HEK293 (cell line): ENCODE data around the gene NSL1.

Source experiments
- CTCF ChIA-PET: fragments of 350-600 bp; formaldehyde crosslinking; extraction: SDS; loops from one replicate; lab custom pipeline; 2021; ENCODE audit warnings: antibody characterized with exemption; lab: Yijun Ruan, JAX
- POLR2A ChIA-PET: fragments of 300-600 bp; formaldehyde crosslinking; extraction: SDS; loops from one replicate; lab custom pipeline; 2020; ENCODE audit warnings: antibody characterized with exemption, inconsistent platforms; lab: Yijun Ruan, JAX
- H3K27ac ChIP-seq: fragments of 200-500 bp; sonication (Bioruptor generic); 2 replicates; pipeline ENCODE4 v1.5.1; 2014; ENCODE audit warnings: low read depth, low read length, control low read depth, inconsistent platforms; ENCODE audit errors: extremely low read depth
- H3K36me3 ChIP-seq, 2 experiments: fragments of 200-500 bp in 1 of 2; sonication (Bioruptor generic) in 1 of 2; 1 replicate in 1 of 2; 2 replicates in 1 of 2; pipeline ENCODE4 v1.5.1; 2014 to 2017; ENCODE audit warnings: inconsistent platforms in 2 of 2, low read length in 2 of 2; ENCODE audit not compliant: control insufficient read depth in 2 of 2, insufficient read depth in 1 of 2
- H3K4me1 ChIP-seq: fragments of 200-500 bp; sonication (Bioruptor generic); 2 replicates; pipeline ENCODE4 v1.5.1; 2014; ENCODE audit warnings: mild to moderate bottlenecking, low read length, inconsistent platforms; ENCODE audit not compliant: control insufficient read depth, insufficient read depth
- H3K4me3 ChIP-seq: 2 replicates; pipeline ENCODE4 v1.5.1; 2011; ENCODE audit warnings: low read depth, mild to moderate bottlenecking, control low read depth, low read length, moderate library complexity
- H3K9me3 ChIP-seq: fragments of 200-500 bp; sonication (Bioruptor generic); 2 replicates; pipeline ENCODE4 v1.5.1; 2014; ENCODE audit warnings: low read depth, low read length, inconsistent platforms; ENCODE audit not compliant: control insufficient read depth, insufficient read depth
- BCL6B ChIP-seq: fragments of 450-650 bp; formaldehyde crosslinking; IDR thresholded peaks from 2 replicates; pipeline ENCODE4 v1.5.1; 2017; ENCODE audit warnings: missing biosample characterization, missing genetic modification characterization
- IKZF3 ChIP-seq: fragments of 450-650 bp; IDR thresholded peaks from 2 replicates; pipeline ENCODE4 v1.5.0; 2018; ENCODE audit warnings: missing biosample characterization, mild to moderate bottlenecking, missing genetic modification characterization, moderate library complexity
- KLF9 ChIP-seq: fragments of 450-650 bp; formaldehyde crosslinking; IDR thresholded peaks from 2 replicates; pipeline ENCODE4 v1.5.1; 2016; ENCODE audit warnings: missing biosample characterization, missing genetic modification characterization, low read depth
- PRDM1 ChIP-seq: fragments of 450-650 bp; formaldehyde crosslinking; IDR thresholded peaks from 2 replicates; pipeline ENCODE4; 2016; ENCODE audit warnings: missing biosample characterization, missing genetic modification characterization
- SCRT2 ChIP-seq: fragments of 450-650 bp; formaldehyde crosslinking; IDR thresholded peaks from 2 replicates; pipeline ENCODE4 v1.5.1; 2016; ENCODE audit warnings: missing biosample characterization, missing genetic modification characterization
- SP7 ChIP-seq: fragments of 450-650 bp; formaldehyde crosslinking; IDR thresholded peaks from 2 replicates; pipeline ENCODE4 v1.5.1; 2016; ENCODE audit warnings: missing biosample characterization, missing genetic modification characterization
- YY2 ChIP-seq: fragments of 450-650 bp; formaldehyde crosslinking; IDR thresholded peaks from 2 replicates; pipeline ENCODE4 v1.5.1; 2016; ENCODE audit warnings: missing biosample characterization, missing genetic modification characterization
- ZIC2 ChIP-seq: fragments of 450-650 bp; formaldehyde crosslinking; IDR thresholded peaks from 2 replicates; pipeline ENCODE4 v1.5.1; 2016; ENCODE audit warnings: missing biosample characterization, missing genetic modification characterization
- ZNF146 ChIP-seq: fragments of 450-650 bp; formaldehyde crosslinking; IDR thresholded peaks from 2 replicates; pipeline ENCODE4 v1.5.1; 2016; ENCODE audit warnings: missing biosample characterization, missing genetic modification characterization
- ZNF155 ChIP-seq: fragments of 450-650 bp; formaldehyde crosslinking; IDR thresholded peaks from 2 replicates; pipeline ENCODE4 v1.5.1; 2016; ENCODE audit warnings: missing biosample characterization, missing genetic modification characterization
- ZNF169 ChIP-seq: fragments of 450-650 bp; formaldehyde crosslinking; IDR thresholded peaks from 2 replicates; pipeline ENCODE4 v1.5.1; 2016; ENCODE audit warnings: missing biosample characterization, missing genetic modification characterization
- ZNF174 ChIP-seq: fragments of 450-650 bp; formaldehyde crosslinking; IDR thresholded peaks from 2 replicates; pipeline ENCODE4 v1.5.0; 2017; ENCODE audit warnings: missing biosample characterization, mild to moderate bottlenecking, missing genetic modification characterization
- ZNF2 ChIP-seq: fragments of 450-650 bp; formaldehyde crosslinking; IDR thresholded peaks from 2 replicates; pipeline ENCODE4 v1.5.1; 2016; ENCODE audit warnings: missing biosample characterization, missing genetic modification characterization
- ZNF23 ChIP-seq: fragments of 450-650 bp; formaldehyde crosslinking; IDR thresholded peaks from 2 replicates; pipeline ENCODE4 v1.5.1; 2016; ENCODE audit warnings: missing biosample characterization, missing genetic modification characterization, borderline replicate concordance
- ZNF239 ChIP-seq: fragments of 450-650 bp; formaldehyde crosslinking; IDR thresholded peaks from 2 replicates; pipeline ENCODE4 v1.5.1; 2016; ENCODE audit warnings: missing biosample characterization, missing genetic modification characterization
- ZNF274 ChIP-seq, 2 experiments: fragments of 200-500 bp in 1 of 2; fragments of 450-650 bp in 1 of 2; sonication (Bioruptor generic) in 1 of 2; formaldehyde crosslinking in 1 of 2; IDR thresholded peaks; 2 replicates each; pipeline versions ENCODE4 v1.5.1 to v1.6.1; 2014 to 2016; ENCODE audit warnings: borderline replicate concordance in 1 of 2, inconsistent platforms in 1 of 2, low read length in 1 of 2, missing biosample characterization in 1 of 2, missing genetic modification characterization in 1 of 2
- ZNF354C ChIP-seq: fragments of 450-650 bp; formaldehyde crosslinking; IDR thresholded peaks from 2 replicates; pipeline ENCODE4 v1.5.1; 2016; ENCODE audit warnings: missing biosample characterization, missing genetic modification characterization, low read depth, borderline replicate concordance
- ZNF433 ChIP-seq: fragments of 450-650 bp; formaldehyde crosslinking; IDR thresholded peaks from 2 replicates; pipeline ENCODE4 v1.5.1; 2016; ENCODE audit warnings: missing biosample characterization, missing genetic modification characterization, low read depth
- ZNF473 ChIP-seq: fragments of 450-650 bp; formaldehyde crosslinking; IDR thresholded peaks from 2 replicates; pipeline ENCODE4 v1.5.1; 2017; ENCODE audit warnings: missing biosample characterization, missing genetic modification characterization
- ZNF514 ChIP-seq: fragments of 450-650 bp; formaldehyde crosslinking; IDR thresholded peaks from 2 replicates; pipeline ENCODE4 v1.5.1; 2016; ENCODE audit warnings: missing biosample characterization, missing genetic modification characterization
- ZNF529 ChIP-seq: fragments of 450-650 bp; formaldehyde crosslinking; IDR thresholded peaks from 2 replicates; pipeline ENCODE4 v1.5.1; 2017; ENCODE audit warnings: missing genetic modification characterization, missing biosample characterization; ENCODE audit not compliant: insufficient replicate concordance
- ZNF530 ChIP-seq: fragments of 450-650 bp; formaldehyde crosslinking; IDR thresholded peaks from 2 replicates; pipeline ENCODE4 v1.5.1; 2016; ENCODE audit warnings: low read depth, missing biosample characterization, missing genetic modification characterization
- ZNF544 ChIP-seq: fragments of 450-650 bp; formaldehyde crosslinking; IDR thresholded peaks from 2 replicates; pipeline ENCODE4 v1.5.0; 2017; ENCODE audit warnings: missing biosample characterization, missing genetic modification characterization
- ZNF621 ChIP-seq: fragments of 450-650 bp; formaldehyde crosslinking; IDR thresholded peaks from 2 replicates; pipeline ENCODE4 v1.5.1; 2017; ENCODE audit warnings: missing biosample characterization, missing genetic modification characterization
- ZNF660 ChIP-seq: fragments of 450-650 bp; IDR thresholded peaks from 2 replicates; pipeline ENCODE4 v1.5.1; 2018; ENCODE audit warnings: missing biosample characterization, mild to moderate bottlenecking, missing genetic modification characterization
- ZSCAN4 ChIP-seq: fragments of 450-650 bp; formaldehyde crosslinking; IDR thresholded peaks from 2 replicates; pipeline ENCODE4 v1.5.1; 2017; ENCODE audit warnings: missing biosample characterization, missing genetic modification characterization
- TF ChIP-seq, protein P1 (sequence below): fragments of 450-650 bp; formaldehyde crosslinking; IDR thresholded peaks from 2 replicates; pipeline ENCODE4 v1.5.1; 2016; ENCODE audit warnings: missing biosample characterization, missing genetic modification characterization, low read depth
- TF ChIP-seq, protein P2 (sequence below): fragments of 450-650 bp; formaldehyde crosslinking; IDR thresholded peaks from 2 replicates; pipeline ENCODE4 v1.5.1; 2016; ENCODE audit warnings: missing biosample characterization, missing genetic modification characterization, borderline replicate concordance

Gene NSL1

DNA sequence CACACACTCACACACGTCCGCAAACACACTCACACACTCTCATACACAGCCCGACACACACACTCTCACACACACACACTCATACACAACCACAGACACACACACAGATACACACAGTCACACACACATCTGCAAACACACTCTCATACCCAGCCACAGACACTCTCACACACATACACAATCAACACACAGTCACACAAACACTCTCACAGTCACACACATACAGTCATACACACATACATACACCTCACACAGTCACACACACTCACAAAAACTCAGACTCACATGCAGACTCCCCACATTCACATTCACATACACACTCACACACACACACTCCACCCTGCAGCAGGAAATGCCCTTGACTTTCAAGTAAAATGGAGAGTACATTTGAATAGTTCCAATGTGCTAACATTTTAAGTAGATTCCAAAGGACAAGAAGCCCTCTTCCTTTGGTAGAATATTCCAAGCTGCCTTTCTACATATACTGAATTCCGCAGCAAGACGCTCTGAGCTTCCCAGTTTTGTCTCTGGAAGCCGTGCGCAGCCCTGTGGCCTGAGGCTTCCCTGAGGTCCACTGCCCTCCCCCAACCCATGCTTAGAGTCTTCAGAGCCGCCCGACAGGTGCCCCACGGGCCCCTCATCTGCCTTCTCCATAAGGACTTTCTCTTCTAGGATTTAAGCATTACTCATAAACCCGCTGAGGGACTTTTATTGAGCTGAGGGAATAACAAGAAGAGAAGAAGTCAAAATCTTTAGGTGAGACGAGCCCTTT is 101.6 kb downstream of the NSL1 start:
- peaks cover 0 to 10% of the 10 kb centered on the region in 2 experiments; a peak in 1 of 3 replicates for H3K36me3 ChIP-seq
- H3K4me1 ChIP-seq: no peaks in the 10 kb centered on the region
- no peak overlapping the region for H3K4me3 ChIP-seq
- CTCF ChIA-PET: interaction anchor here (0.5 to 1.0 kb wide), 4 partner anchors 12 to 1661 kb away, joined by 3 to 6 read pairs (median 3); no protein-coding TSS in a partner anchor
- H3K9me3 ChIP-seq: no peaks in the 10 kb centered on the region
- POLR2A ChIA-PET: no interaction called here
- no peak overlapping the region for H3K27ac ChIP-seq
- TF ChIP-seq ZNF544: no peak
- no peak for TF ChIP-seq ZNF660
- TF ChIP-seq ZNF514 (tag by site-specific recombination): peak; percentile 18; the same call in 1 of the 2 replicates
- TF ChIP-seq, protein P1, sequence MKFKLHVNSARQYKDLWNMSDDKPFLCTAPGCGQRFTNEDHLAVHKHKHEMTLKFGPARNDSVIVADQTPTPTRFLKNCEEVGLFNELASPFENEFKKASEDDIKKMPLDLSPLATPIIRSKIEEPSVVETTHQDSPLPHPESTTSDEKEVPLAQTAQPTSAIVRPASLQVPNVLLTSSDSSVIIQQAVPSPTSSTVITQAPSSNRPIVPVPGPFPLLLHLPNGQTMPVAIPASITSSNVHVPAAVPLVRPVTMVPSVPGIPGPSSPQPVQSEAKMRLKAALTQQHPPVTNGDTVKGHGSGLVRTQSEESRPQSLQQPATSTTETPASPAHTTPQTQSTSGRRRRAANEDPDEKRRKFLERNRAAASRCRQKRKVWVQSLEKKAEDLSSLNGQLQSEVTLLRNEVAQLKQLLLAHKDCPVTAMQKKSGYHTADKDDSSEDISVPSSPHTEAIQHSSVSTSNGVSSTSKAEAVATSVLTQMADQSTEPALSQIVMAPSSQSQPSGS: no peak
- no peak for TF ChIP-seq ZIC2 (tag by site-specific recombination)
- peak; percentile 31; the same call in 1 of the 2 replicates for TF ChIP-seq YY2 (tag by site-specific recombination)
- peak; percentile 84 for TF ChIP-seq PRDM1
- TF ChIP-seq ZNF155 (tag by site-specific recombination): no peak
- no peak for TF ChIP-seq ZNF529 (tag by site-specific recombination)
- TF ChIP-seq SCRT2: no peak
- no peak for TF ChIP-seq BCL6B
- TF ChIP-seq ZNF2 (tag by site-specific recombination): no peak
- TF ChIP-seq ZNF174: no peak
- TF ChIP-seq IKZF3 (tag by site-specific recombination): no peak
- TF ChIP-seq, protein P2, sequence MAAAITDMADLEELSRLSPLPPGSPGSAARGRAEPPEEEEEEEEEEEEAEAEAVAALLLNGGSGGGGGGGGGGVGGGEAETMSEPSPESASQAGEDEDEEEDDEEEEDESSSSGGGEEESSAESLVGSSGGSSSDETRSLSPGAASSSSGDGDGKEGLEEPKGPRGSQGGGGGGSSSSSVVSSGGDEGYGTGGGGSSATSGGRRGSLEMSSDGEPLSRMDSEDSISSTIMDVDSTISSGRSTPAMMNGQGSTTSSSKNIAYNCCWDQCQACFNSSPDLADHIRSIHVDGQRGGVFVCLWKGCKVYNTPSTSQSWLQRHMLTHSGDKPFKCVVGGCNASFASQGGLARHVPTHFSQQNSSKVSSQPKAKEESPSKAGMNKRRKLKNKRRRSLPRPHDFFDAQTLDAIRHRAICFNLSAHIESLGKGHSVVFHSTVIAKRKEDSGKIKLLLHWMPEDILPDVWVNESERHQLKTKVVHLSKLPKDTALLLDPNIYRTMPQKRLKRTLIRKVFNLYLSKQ (tag by site-specific recombination): no peak; the same call in 1 of the 2 replicates
- TF ChIP-seq SP7 (tag by site-specific recombination): no peak
- no peak for TF ChIP-seq ZNF274 (IDR thresholded peaks at IDR 0.05; ENCODE audit: low read length)
- peak; percentile 64; the same call in 1 of the 2 replicates for TF ChIP-seq ZNF274 (tag by site-specific recombination; IDR thresholded peaks at IDR 0.05; ENCODE audit: borderline replicate concordance)
- peak; percentile 29; the same call in 1 of the 2 replicates for TF ChIP-seq ZNF239
- TF ChIP-seq KLF9: no peak
- TF ChIP-seq ZNF621 (tag by site-specific recombination): peak; percentile 67; the same call in 1 of the 2 replicates
- no peak for TF ChIP-seq ZNF530 (tag by site-specific recombination)
- TF ChIP-seq ZNF23: 0 out of 2 replicates have a peak, but pooled peaks have one; percentile 24
- no peak for TF ChIP-seq ZNF169
- TF ChIP-seq ZNF354C (tag by site-specific recombination): no peak
- no peak for TF ChIP-seq ZNF146 (tag by site-specific recombination)
- peak; percentile 74; the same call in 1 of the 2 replicates for TF ChIP-seq ZNF473 (tag by site-specific recombination)
- no peak for TF ChIP-seq ZNF433 (tag by site-specific recombination)
- peak; percentile 91 for TF ChIP-seq ZSCAN4 (tag by site-specific recombination)
